ENCODE data around the gene NUBPL. TPM values are rescaled to one million over a fixed set of nuclear protein-coding genes. Genes with fewer than 3 reads are reported as not detected.

Gene NUBPL
- polyA plus RNA-seq (ENCODE audit: insufficient read length in 3 of 3) = 10 to 100 TPM; 17.2 to 18.1 (median 17.6) TPM

DNA sequence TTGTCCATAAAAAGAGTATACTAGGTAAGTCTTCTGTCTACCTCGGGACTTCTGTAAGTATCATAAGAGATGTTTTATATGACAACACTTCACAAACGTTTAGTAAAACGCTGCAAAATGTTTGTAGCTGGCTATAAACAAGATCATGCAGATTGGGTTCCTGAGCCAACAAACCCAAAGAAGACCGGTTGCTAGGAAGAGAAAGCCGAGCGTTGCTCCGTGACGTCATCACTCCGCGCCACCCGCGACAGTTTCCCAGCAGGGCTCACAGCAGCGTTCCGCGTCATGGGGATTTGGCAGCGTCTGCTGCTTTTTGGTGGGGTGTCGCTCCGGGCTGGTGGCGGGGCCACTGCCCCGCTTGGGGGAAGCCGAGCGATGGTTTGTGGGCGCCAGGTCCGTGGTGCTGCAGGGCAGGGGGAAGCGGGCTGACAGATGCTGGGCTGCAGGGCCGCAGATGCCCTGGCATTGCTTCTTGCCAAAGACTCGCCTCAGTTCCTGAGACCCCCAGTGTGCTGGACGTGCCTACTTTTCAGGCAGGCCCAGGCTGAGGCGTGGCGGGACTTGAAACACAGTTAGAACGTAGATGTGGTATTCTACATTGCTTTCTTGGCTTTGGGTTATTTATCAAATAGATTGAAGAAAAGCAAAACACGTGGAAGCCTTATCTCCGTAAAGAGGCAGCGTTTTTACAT, at the start of gene NUBPL:
Gene NUBPL (plus strand): TSS at position 250 of the 692 bp plus-strand sequence. CDS start 36 bp downstream, at position 286.
- peak; percentile 93 to 96 (median 95) for DNase-seq (ENCODE audit: low read depth in 3 of 3, low spot score in 2 of 3)

GRCh38 chr14:31527087-31527486, 34.1 kb upstream of the NUBPL start:
- DNase-seq (ENCODE audit: low read depth in 3 of 3, low spot score in 2 of 3) = no peak

DNA sequence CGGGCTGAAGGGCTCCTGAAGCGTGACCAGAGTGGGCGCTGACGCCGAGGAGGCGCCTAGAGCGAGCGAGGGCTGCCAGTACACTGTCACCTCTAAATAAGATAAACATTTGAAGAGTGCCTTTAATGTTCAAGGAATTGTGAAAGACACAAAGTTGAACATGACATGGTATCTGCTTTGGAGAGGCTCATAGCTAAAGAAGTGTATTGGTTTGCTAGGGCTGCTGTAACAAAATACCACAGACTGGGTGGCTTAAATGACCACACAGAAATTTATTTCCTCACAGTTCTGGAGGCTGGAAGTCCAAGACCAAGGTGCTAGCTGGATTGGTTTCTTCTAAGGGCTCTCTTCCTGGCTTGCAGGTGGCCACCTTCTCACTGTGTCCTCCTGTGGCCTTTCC, 33.7 kb upstream of the NUBPL start:
- no peak for DNase-seq (ENCODE audit: low read depth in 3 of 3, low spot score in 2 of 3)

DNA sequence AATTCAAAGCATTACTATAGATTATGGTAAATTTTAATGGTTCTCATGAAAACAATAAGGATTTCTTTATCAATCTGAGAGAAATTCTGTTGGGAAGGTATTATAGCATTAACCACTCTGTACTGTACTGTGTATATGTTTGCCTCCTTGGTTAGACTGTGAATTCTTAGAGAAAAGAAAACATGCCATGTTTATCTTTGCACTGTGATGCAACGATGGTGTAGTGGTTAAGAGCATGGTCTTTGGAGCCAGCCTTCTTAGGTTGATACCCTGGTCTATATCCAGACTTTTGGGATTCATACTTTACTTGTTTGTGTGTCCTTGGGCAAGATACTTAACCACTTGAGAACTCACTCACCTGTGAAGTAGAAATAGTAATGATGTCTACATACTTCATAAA, 32.2 kb upstream of the NUBPL start:
- DNase-seq (ENCODE audit: low read depth in 3 of 3, low spot score in 2 of 3) = no peak

- no peak for DNase-seq (ENCODE audit: low read depth in 3 of 3, low spot score in 2 of 3)
Measured at GRCh38 chr14:31530136-31530535, 31.1 kb upstream of the NUBPL start.

DNA sequence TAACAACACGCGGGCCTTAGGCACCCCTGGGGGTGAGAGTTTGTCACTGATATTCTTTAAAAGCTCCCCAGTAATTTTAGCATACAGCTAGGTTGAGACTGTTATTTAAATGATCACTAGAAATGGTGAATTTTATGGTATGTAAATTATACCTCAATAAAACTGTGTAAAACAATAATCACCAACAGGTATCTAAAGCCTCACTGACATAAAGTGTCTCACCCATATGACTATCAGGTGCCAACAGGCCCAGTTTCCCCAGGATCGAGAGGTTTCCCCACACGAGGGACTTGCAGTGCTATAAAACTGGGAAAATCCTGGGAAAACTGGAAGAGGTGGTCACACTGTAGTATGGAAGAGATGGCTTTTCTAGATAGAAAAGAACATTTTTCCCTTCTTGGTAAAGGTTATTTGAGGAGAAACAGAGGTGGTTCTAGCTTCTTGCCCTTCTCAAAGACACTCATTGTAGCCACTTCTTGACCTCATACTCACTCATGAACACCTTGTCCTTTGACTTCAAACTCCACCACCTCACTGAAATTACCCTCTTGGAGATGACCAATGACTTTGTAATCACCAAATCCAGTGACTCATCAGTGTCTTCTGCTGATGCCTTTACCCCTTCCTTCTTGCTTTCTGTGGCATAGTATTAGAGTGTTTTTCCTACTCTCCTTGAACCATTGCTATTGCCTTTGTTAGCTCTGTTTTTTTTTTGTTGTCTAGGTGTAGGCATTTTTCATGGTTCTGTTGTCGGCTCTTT, 24.8 kb upstream of the NUBPL start:
- DNase-seq (ENCODE audit: low read depth in 3 of 3, low spot score in 2 of 3) = no peak

DNA sequence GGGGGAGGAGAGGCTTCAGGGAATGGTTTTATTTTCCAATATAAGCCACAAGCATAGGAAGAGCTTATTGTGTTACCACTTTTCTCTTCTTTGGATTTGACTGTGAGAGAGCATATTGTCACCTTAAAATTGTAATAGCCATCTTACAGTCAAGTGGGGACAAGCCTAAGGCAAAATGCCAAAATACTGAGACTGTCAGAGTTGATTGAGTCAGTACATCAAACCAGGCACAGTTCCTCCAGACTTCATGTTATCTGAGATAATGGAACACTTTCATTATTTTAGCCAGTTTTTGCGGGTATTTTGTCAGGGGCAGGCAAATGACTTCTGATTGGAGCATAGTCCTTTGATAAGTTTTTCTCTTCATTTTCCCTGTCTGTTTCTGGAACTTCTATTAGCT, 19.5 kb upstream of the NUBPL start:
- DNase-seq (ENCODE audit: low read depth in 3 of 3, low spot score in 2 of 3) = no peak

GRCh38 chr14:31543969-31544799, 17.0 kb upstream of the NUBPL start:
- DNase-seq (ENCODE audit: low read depth in 3 of 3, low spot score in 2 of 3) = no peak

GRCh38 chr14:31544816-31545215, 16.4 kb upstream of the NUBPL start:
- DNase-seq (ENCODE audit: low read depth in 3 of 3, low spot score in 2 of 3) = no peak

- DNase-seq (ENCODE audit: low read depth in 3 of 3, low spot score in 2 of 3) = no peak
Measured at GRCh38 chr14:31545328-31545727, 15.9 kb upstream of the NUBPL start.

DNA sequence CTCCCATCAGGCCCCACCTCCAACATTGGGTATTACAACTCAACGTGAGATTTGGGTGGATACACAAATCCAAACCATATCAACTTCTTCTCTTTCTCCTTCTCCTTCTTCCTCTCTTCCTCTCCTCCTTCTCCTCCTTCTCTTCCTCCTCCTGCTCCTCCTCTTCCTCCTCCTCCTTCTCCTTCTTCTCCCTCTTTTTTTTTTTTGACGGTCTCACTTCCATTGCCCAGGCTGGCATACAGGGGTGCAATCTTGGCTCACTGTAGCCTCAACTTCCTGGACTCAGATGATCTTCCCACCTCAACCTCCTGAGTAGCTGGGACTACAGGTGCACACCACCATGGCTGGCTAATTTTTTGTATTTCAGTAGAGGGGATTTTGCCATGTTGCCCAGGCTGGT, 11.4 kb upstream of the NUBPL start:
- DNase-seq (ENCODE audit: low read depth in 3 of 3, low spot score in 2 of 3) = no peak

DNA sequence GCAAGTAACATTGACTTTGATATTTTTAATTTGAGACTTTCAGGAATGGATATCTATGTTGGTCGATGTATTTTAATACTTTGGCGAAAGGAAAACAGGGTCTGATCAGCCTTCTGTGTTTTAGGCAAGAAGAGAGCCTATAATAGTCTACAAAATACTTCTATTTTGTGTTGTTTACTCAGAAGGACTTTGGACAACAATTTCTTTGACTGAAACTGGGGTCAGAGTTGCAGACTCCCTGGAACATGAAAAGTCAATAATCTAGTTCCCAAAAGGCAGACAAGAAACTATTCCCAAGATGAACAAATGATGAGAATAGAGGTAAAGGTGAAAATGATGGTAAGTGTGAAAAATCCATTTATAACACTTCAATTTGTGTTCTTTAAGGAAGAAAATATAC, 10.6 kb upstream of the NUBPL start:
- DNase-seq (ENCODE audit: low read depth in 3 of 3, low spot score in 2 of 3) = no peak

DNA sequence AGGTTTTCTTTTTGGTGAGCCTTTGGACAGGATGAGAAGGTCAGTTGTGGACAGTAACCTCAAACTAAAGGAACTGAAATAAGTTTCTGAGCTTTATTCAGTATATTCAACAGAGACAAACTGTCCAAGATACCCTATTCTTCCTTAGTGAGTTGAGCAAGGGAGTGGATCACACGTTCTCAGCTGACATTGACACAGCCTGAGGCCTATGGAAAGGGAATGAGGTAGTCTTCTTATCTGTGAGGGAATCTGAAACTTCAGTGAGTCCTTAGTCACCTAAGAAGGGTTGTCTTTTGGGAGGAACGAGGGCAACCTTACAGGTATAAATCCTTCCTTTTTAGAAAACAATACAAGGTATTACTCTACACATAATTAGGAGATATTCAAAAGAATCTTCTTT, 5.0 kb upstream of the NUBPL start:
- DNase-seq (ENCODE audit: low read depth in 3 of 3, low spot score in 2 of 3) = no peak

- DNase-seq (ENCODE audit: low read depth in 3 of 3, low spot score in 2 of 3) = no peak
Measured at GRCh38 chr14:31559939-31560338, 1.3 kb upstream of the NUBPL start.

DNA sequence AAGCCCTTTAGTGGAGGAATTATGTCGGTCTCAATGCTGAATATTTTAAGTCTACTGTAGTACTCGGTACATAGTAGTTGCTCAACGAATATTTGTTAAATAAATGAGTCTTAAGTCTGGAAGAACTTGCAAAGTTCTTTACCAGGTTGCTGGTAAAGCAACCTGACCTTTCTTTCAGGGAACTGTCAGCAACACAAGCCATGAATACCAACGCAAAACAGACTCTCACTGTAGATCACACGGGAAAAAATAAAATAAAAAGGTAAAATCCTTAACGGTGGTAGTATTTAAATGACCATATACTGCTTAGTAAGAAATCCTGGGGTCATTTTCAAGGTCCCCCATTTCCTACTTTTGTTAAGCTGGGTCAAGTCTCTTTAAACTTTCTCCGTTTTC, 447 bp upstream of the NUBPL start:
- DNase-seq (ENCODE audit: low read depth in 3 of 3, low spot score in 2 of 3) = no peak

DNA sequence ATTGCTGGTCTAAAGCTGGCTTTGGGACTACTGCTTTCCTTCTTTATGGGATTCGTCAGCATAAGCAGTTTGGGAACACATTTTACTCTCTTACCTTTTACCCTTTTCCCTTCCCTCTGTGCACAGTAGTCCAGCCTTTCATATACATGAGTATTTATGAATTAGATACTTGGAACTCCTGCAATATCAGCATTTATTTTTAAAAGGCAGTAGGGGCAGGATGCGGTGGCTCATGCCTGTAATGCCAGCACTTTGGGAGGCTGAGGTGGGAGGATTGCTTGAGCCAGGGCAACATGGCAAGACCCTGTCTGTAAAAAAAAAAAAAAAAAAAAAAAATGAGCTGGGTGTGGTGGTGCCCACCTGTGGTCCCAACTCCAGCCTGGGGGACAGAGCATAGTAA, 3.0 kb downstream of the NUBPL start:
- DNase-seq (ENCODE audit: low read depth in 3 of 3, low spot score in 2 of 3) = no peak

DNA sequence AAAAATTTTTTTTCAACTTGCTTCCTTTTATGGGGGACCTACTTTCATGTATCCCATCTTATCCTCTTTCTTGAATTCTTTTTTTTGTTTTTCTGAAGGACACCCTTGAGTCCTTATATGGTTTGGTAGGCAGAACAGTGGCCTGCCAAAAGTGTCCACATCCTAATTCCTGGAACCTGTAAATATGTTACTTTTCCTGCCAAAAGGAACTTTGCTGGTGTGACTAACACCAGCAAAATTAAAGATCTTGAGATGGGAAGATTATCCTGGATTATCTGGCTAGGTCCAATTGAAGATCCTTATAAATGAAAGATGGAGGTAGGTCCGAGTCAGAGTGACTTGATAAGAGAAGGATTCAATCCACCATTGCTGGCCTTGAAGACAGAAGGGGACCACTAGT, 5.3 kb downstream of the NUBPL start:
- no peak for DNase-seq (ENCODE audit: low read depth in 3 of 3, low spot score in 2 of 3)

DNA sequence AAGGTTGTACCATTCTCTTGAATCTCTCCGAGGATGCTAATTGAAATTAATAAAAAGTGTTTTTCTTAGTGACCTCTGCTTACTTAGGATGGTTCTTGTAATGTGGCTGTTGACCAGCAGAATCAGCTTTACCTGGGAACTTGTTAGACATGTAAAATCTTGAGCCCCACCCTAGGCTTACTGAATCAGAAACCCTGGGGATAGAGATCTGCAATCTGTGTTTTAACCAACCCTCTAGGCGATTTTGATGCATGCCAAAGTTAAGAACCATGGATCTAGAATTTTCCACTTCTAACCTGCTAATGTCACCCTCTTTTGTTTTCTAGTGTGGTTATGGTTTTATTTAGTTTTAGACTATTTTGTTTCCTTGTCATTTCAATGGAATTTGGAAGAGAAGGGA, 6.5 kb downstream of the NUBPL start:
- no peak for DNase-seq (ENCODE audit: low read depth in 3 of 3, low spot score in 2 of 3)

- no peak for DNase-seq (ENCODE audit: low read depth in 3 of 3, low spot score in 2 of 3)
Measured at GRCh38 chr14:31568161-31568560, 7.0 kb downstream of the NUBPL start.

- DNase-seq (ENCODE audit: low read depth in 3 of 3, low spot score in 2 of 3) = no peak
Measured at GRCh38 chr14:31568671-31569070, 7.5 kb downstream of the NUBPL start.

- DNase-seq (ENCODE audit: low read depth in 3 of 3, low spot score in 2 of 3) = no peak
Measured at GRCh38 chr14:31572955-31573354, 11.8 kb downstream of the NUBPL start.
